ENCODE data around the gene CXCR4.

Gene CXCR4

DNA sequence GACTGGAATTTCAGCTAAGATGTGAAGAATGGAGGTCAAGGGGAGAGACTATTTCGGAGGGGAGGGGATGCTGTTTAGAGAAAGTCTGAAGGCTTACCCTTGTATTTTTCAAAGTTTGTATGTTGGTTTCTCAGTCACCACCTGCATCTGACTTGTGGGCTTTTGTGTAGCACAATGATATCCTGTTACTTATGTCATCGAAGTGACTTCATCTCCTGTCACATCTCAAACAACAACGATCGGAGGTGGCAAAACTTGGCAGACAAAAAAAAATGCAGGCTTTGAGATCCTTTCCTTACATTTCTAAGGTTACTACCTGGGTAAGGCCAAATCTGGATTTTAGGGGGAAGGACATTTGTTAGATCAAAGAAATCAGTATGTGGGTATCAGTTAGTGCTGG, 11.7 kb upstream of the CXCR4 start:
- peaks cover 19% of the 10 kb centered on the region for H3K27me3 ChIP-seq (ENCODE audit: insufficient read depth, poor library complexity, severe bottlenecking)
- no peak overlapping the region for H3K4me3 ChIP-seq (ENCODE audit: severe bottlenecking)
- DNase-seq (ENCODE audit: low spot score), result no peak
- TF ChIP-seq, protein P1, sequence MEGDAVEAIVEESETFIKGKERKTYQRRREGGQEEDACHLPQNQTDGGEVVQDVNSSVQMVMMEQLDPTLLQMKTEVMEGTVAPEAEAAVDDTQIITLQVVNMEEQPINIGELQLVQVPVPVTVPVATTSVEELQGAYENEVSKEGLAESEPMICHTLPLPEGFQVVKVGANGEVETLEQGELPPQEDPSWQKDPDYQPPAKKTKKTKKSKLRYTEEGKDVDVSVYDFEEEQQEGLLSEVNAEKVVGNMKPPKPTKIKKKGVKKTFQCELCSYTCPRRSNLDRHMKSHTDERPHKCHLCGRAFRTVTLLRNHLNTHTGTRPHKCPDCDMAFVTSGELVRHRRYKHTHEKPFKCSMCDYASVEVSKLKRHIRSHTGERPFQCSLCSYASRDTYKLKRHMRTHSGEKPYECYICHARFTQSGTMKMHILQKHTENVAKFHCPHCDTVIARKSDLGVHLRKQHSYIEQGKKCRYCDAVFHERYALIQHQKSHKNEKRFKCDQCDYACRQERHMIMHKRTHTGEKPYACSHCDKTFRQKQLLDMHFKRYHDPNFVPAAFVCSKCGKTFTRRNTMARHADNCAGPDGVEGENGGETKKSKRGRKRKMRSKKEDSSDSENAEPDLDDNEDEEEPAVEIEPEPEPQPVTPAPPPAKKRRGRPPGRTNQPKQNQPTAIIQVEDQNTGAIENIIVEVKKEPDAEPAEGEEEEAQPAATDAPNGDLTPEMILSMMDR (IDR thresholded peaks at IDR 0.05; ENCODE audit: poor library complexity, severe bottlenecking), result no peak
- no peak overlapping the region for H3K27ac ChIP-seq (ENCODE audit: poor library complexity, severe bottlenecking)
- H3K9me3 ChIP-seq (ENCODE audit: severe bottlenecking), result no peaks in the 10 kb centered on the region
- no peaks in the 10 kb centered on the region for H3K4me1 ChIP-seq (ENCODE audit: insufficient read depth, poor library complexity, severe bottlenecking)
- H3K36me3 ChIP-seq (ENCODE audit: low read depth), result no peaks in the 10 kb centered on the region
- no peak for ATAC-seq (ENCODE audit: low read depth)

- DNase-seq (ENCODE audit: low spot score) (no peak), ATAC-seq (ENCODE audit: low read depth) (no peak)
- no peak overlapping the region for H3K27ac ChIP-seq (ENCODE audit: poor library complexity, severe bottlenecking)
- no peaks in the 10 kb centered on the region for H3K9me3 ChIP-seq (ENCODE audit: severe bottlenecking)
- no peaks in the 10 kb centered on the region for H3K4me1 ChIP-seq (ENCODE audit: insufficient read depth, poor library complexity, severe bottlenecking)
- no peak overlapping the region for H3K4me3 ChIP-seq (ENCODE audit: severe bottlenecking)
- TF ChIP-seq, protein P1 (IDR thresholded peaks at IDR 0.05; ENCODE audit: poor library complexity, severe bottlenecking), result no peak
- no peaks in the 10 kb centered on the region for H3K36me3 ChIP-seq (ENCODE audit: low read depth)
- H3K27me3 ChIP-seq (ENCODE audit: insufficient read depth, poor library complexity, severe bottlenecking), result peaks cover 19% of the 10 kb centered on the region
These were observed 11.0 kb upstream of the CXCR4 start for GRCh38 chr2:136128905-136129304.

- no peak for ATAC-seq (ENCODE audit: low read depth)
- no peaks in the 10 kb centered on the region for H3K4me1 ChIP-seq (ENCODE audit: insufficient read depth, poor library complexity, severe bottlenecking)
These were observed 10.4 kb upstream of the CXCR4 start for GRCh38 chr2:136128366-136128765.

GRCh38 chr2:136127356-136127755, 9.4 kb upstream of the CXCR4 start:
- DNase-seq (ENCODE audit: low spot score) (no peak), ATAC-seq (ENCODE audit: low read depth) (no peak)
- Histone ChIP-seq H3K27ac (ENCODE audit: poor library complexity, severe bottlenecking) (no peak overlapping the region), H3K4me1 (ENCODE audit: insufficient read depth, poor library complexity, severe bottlenecking) (no peaks in the 10 kb centered on the region), H3K4me3 (ENCODE audit: severe bottlenecking) (no peak overlapping the region), H3K27me3 (ENCODE audit: insufficient read depth, poor library complexity, severe bottlenecking) (peaks cover 19% of the 10 kb centered on the region), H3K36me3 (ENCODE audit: low read depth) (no peaks in the 10 kb centered on the region), H3K9me3 (ENCODE audit: severe bottlenecking) (no peaks in the 10 kb centered on the region)
- TF ChIP-seq, protein P1 (IDR thresholded peaks at IDR 0.05; ENCODE audit: poor library complexity, severe bottlenecking), result no peak

More at GRCh38 chr2:136128366-136128765, 10.4 kb upstream of the CXCR4 start:
- Histone ChIP-seq H3K4me3 (ENCODE audit: severe bottlenecking) (no peak overlapping the region), H3K9me3 (ENCODE audit: severe bottlenecking) (no peaks in the 10 kb centered on the region), H3K27ac (ENCODE audit: poor library complexity, severe bottlenecking) (no peak overlapping the region), H3K27me3 (ENCODE audit: insufficient read depth, poor library complexity, severe bottlenecking) (peaks cover 16% of the 10 kb centered on the region), H3K36me3 (ENCODE audit: low read depth) (no peaks in the 10 kb centered on the region)
- TF ChIP-seq, protein P1 (IDR thresholded peaks at IDR 0.05; ENCODE audit: poor library complexity, severe bottlenecking), result no peak
- no peak for DNase-seq (ENCODE audit: low spot score)

- no peaks in the 10 kb centered on the region for H3K4me1 ChIP-seq (ENCODE audit: insufficient read depth, poor library complexity, severe bottlenecking)
- H3K27ac ChIP-seq (ENCODE audit: poor library complexity, severe bottlenecking), result no peak overlapping the region
- DNase-seq (ENCODE audit: low spot score), result no peak
- no peak overlapping the region for H3K4me3 ChIP-seq (ENCODE audit: severe bottlenecking)
- no peaks in the 10 kb centered on the region for H3K36me3 ChIP-seq (ENCODE audit: low read depth)
- TF ChIP-seq, protein P1 (IDR thresholded peaks at IDR 0.05; ENCODE audit: poor library complexity, severe bottlenecking), result no peak
- no peaks in the 10 kb centered on the region for H3K9me3 ChIP-seq (ENCODE audit: severe bottlenecking)
- peaks cover 23% of the 10 kb centered on the region for H3K27me3 ChIP-seq (ENCODE audit: insufficient read depth, poor library complexity, severe bottlenecking)
- ATAC-seq (ENCODE audit: low read depth), result no peak
These were observed 8.5 kb upstream of the CXCR4 start for GRCh38 chr2:136126421-136126926.
